H1 (cell line): ENCODE measurements around the gene ARFGAP3. TPM values are rescaled to one million over a fixed set of nuclear protein-coding genes. Genes with fewer than 3 reads are reported as not detected.

Experiments used
- CTCF ChIA-PET: fragments of 300-600 bp; sonication (Branson Sonifier 250); formaldehyde crosslinking; loops from one replicate; lab custom pipeline; 2021; ENCODE audit not compliant: partially characterized antibody; lab: Charles Lee
- POLR2A ChIA-PET: fragments of 300-600 bp; sonication (Branson Sonifier 250); formaldehyde crosslinking; loops from one replicate; lab custom pipeline; 2021; ENCODE audit warnings: inconsistent platforms; ENCODE audit not compliant: partially characterized antibody; lab: Charles Lee
- DNase-seq, 2 experiments: peaks; one replicate each; pipeline versions ENCODE4 v3.0.0 to v3.0.0-alpha.2; 2010 to 2022; ENCODE audit warnings: low spot score in 2 of 2, low read depth in 1 of 2, mixed read lengths in 1 of 2
- FAIRE-seq: peaks from 2 replicates; lab custom pipeline; 2011; peaks lifted over from hg19 to GRCh38; lab: Jason Lieb, UNC
- H2AFZ ChIP-seq: 2 replicates; pipeline ENCODE4 v1.8.1; 2012; ENCODE audit warnings: low read length, inconsistent platforms
- H2AK5ac ChIP-seq: 2 replicates; pipeline ENCODE4 v1.6.1; 2013; ENCODE audit warnings: low read depth, low read length
- H2BK120ac ChIP-seq: replicated peaks from 2 replicates; pipeline ENCODE3; 2013; ENCODE audit warnings: low read depth, low read length, inconsistent platforms
- H2BK12ac ChIP-seq: 2 replicates; pipeline ENCODE4 v1.6.1; 2013; ENCODE audit warnings: low read depth, low read length
- H2BK15ac ChIP-seq: 2 replicates; pipeline ENCODE4 v1.6.1; 2013; ENCODE audit warnings: low read length
- H2BK20ac ChIP-seq: 2 replicates; pipeline ENCODE4 v1.6.1; 2013; ENCODE audit warnings: low read length
- H2BK5ac ChIP-seq: 2 replicates; pipeline ENCODE4 v1.6.1; 2013; ENCODE audit warnings: low read depth, low read length
- H3K14ac ChIP-seq: 2 replicates; pipeline ENCODE4 v1.6.1; 2013; ENCODE audit warnings: inconsistent platforms; ENCODE audit not compliant: insufficient read length
- H3K18ac ChIP-seq: 2 replicates; pipeline ENCODE4 v1.6.1; 2013; ENCODE audit warnings: low read length; ENCODE audit errors: extremely low read depth
- H3K23ac ChIP-seq: 2 replicates; pipeline ENCODE4 v1.6.1; 2013; ENCODE audit warnings: inconsistent platforms; ENCODE audit not compliant: insufficient read length
- H3K23me2 ChIP-seq: 2 replicates; pipeline ENCODE4 v1.6.1; 2013; ENCODE audit warnings: low read depth, low read length
- H3K27ac ChIP-seq: 2 replicates; pipeline ENCODE4 v1.6.1; 2011; ENCODE audit warnings: low read depth, low read length, inconsistent platforms
- H3K27me3 ChIP-seq, 4 experiments: replicated peaks in 1 of 4; 1 replicate in 1 of 4; 2 replicates in 3 of 4; pipeline versions ENCODE4 v1.6.1 to v1.8.1; 2011 to 2013; ENCODE audit warnings: low read length in 3 of 4, mild to moderate bottlenecking in 3 of 4, inconsistent platforms in 2 of 4, mixed read lengths in 2 of 4, moderate library complexity in 1 of 4; ENCODE audit not compliant: control insufficient read depth in 3 of 4, insufficient read depth in 3 of 4; ENCODE audit errors: extremely low read depth in 1 of 4
- H3K36me3 ChIP-seq, 4 experiments: 2 replicates each; pipeline versions ENCODE4 v1.6.1 to v1.8.1; 2011 to 2013; ENCODE audit warnings: mild to moderate bottlenecking in 4 of 4, low read length in 3 of 4, moderate library complexity in 2 of 4, control low read depth in 1 of 4, inconsistent platforms in 1 of 4; ENCODE audit not compliant: insufficient read depth in 4 of 4, control insufficient read depth in 2 of 4
- H3K4ac ChIP-seq: replicated peaks from 2 replicates; pipeline ENCODE3; 2013; ENCODE audit warnings: low read length, low read depth, mixed read lengths, inconsistent platforms; ENCODE audit not compliant: insufficient read length
- H3K4me1 ChIP-seq, 4 experiments: replicated peaks in 1 of 4; 1 replicate in 1 of 4; 2 replicates in 3 of 4; pipeline versions ENCODE4 v1.6.1 to v1.8.1; 2011 to 2013; ENCODE audit warnings: low read length in 3 of 4, inconsistent platforms in 2 of 4, mixed read lengths in 1 of 4; ENCODE audit not compliant: insufficient read depth in 4 of 4, control insufficient read depth in 3 of 4
- H3K4me2 ChIP-seq, 2 experiments: 2 replicates each; pipeline versions ENCODE4 v1.6.1 to v1.8.1; 2011 to 2013; ENCODE audit warnings: low read depth in 2 of 2, low read length in 2 of 2, control low read depth in 1 of 2, inconsistent platforms in 1 of 2, mild to moderate bottlenecking in 1 of 2; ENCODE audit not compliant: insufficient read depth in 1 of 2
- H3K4me3 ChIP-seq, 4 experiments: fragments of 200-600, 300-600 bp in 1 of 4; sonication (generic), shearing (Covaris generic), sonication (Bioruptor Twin) in 1 of 4; 2 replicates each; pipeline versions ENCODE4 v1.5.1 to v1.8.1; 2011 to 2016; ENCODE audit warnings: low read length in 4 of 4, low read depth in 3 of 4, control low read depth in 2 of 4, inconsistent platforms in 2 of 4, mild to moderate bottlenecking in 2 of 4, mixed read lengths in 1 of 4, moderate library complexity in 1 of 4; ENCODE audit not compliant: insufficient read depth in 2 of 4; ENCODE audit errors: extremely low read depth in 1 of 4
- H3K56ac ChIP-seq: replicated peaks from 2 replicates; pipeline ENCODE3; 2013; ENCODE audit warnings: low read depth, mild to moderate bottlenecking, mixed read lengths, low read length, inconsistent platforms; ENCODE audit not compliant: insufficient read length
- H3K79me1 ChIP-seq: 2 replicates; pipeline ENCODE4 v1.6.1; 2013; ENCODE audit warnings: low read depth, low read length, control low read depth
- H3K79me2 ChIP-seq, 2 experiments: 2 replicates each; pipeline versions ENCODE4 v1.6.1 to v1.8.1; 2012 to 2013; ENCODE audit warnings: low read length in 2 of 2, mild to moderate bottlenecking in 2 of 2, inconsistent platforms in 1 of 2; ENCODE audit not compliant: insufficient read depth in 2 of 2, control insufficient read depth in 1 of 2
- H3K9ac ChIP-seq, 4 experiments: replicated peaks in 1 of 4; 1 replicate in 1 of 4; 2 replicates in 3 of 4; pipeline versions ENCODE4 v1.6.1 to v1.8.1; 2011 to 2013; ENCODE audit warnings: low read depth in 3 of 4, low read length in 3 of 4, control low read depth in 2 of 4, mild to moderate bottlenecking in 2 of 4, moderate library complexity in 2 of 4, inconsistent platforms in 1 of 4; ENCODE audit errors: extremely low read depth in 1 of 4
- H3K9me3 ChIP-seq, 2 experiments: 2 replicates each; pipeline versions ENCODE4 v1.6.1 to v1.8.1; 2012 to 2013; ENCODE audit warnings: mild to moderate bottlenecking in 2 of 2, moderate library complexity in 2 of 2, control low read depth in 1 of 2, inconsistent platforms in 1 of 2, low read depth in 1 of 2, low read length in 1 of 2, mixed read lengths in 1 of 2; ENCODE audit not compliant: insufficient read depth in 2 of 2
- H4K20me1 ChIP-seq, 2 experiments: replicated peaks in 1 of 2; 2 replicates each; pipeline versions ENCODE3 to v1.8.1; 2011 to 2013; ENCODE audit warnings: inconsistent platforms in 2 of 2, low read length in 2 of 2, mild to moderate bottlenecking in 1 of 2; ENCODE audit not compliant: insufficient read depth in 2 of 2, control insufficient read depth in 1 of 2
- H4K5ac ChIP-seq: 2 replicates; pipeline ENCODE4 v1.6.1; 2013; ENCODE audit warnings: low read length, low read depth, mixed read lengths, inconsistent platforms; ENCODE audit not compliant: insufficient read length
- H4K8ac ChIP-seq: 2 replicates; pipeline ENCODE4 v1.8.0; 2013; ENCODE audit warnings: mild to moderate bottlenecking, moderate library complexity, low read length, inconsistent platforms; ENCODE audit not compliant: insufficient read depth; ENCODE audit errors: extremely low read depth
- H4K91ac ChIP-seq: replicated peaks from 2 replicates; pipeline ENCODE3; 2013; ENCODE audit warnings: low read length, mixed read lengths, inconsistent platforms; ENCODE audit not compliant: insufficient read length
- CHD2 ChIP-seq: IDR thresholded peaks from 2 replicates; pipeline ENCODE4 v1.6.1; 2012; ENCODE audit warnings: low read length, improper control_type of control experiment
- CTBP2 ChIP-seq: IDR thresholded peaks from 2 replicates; pipeline ENCODE4 v1.7.0; 2011; ENCODE audit warnings: borderline replicate concordance, mild to moderate bottlenecking, moderate library complexity, mixed read lengths, low read length; ENCODE audit not compliant: insufficient read depth, insufficient read length
- EGR1 ChIP-seq: IDR thresholded peaks from 2 replicates; pipeline ENCODE4 v1.6.1; 2011; ENCODE audit warnings: low read depth, low read length, borderline replicate concordance
- GABPA ChIP-seq: IDR thresholded peaks from 2 replicates; pipeline ENCODE4 v1.6.1; 2011; ENCODE audit warnings: mild to moderate bottlenecking, low read length, moderate library complexity, borderline replicate concordance; ENCODE audit not compliant: insufficient read depth
- JUND ChIP-seq: IDR thresholded peaks from 2 replicates; pipeline ENCODE4 v1.6.1; 2011; ENCODE audit warnings: mild to moderate bottlenecking, improper control_type of control experiment, low read length
- PHF8 ChIP-seq: fragments of 200-600 bp; sonication (generic); conservative IDR thresholded peaks from 2 replicates; pipeline ENCODE4 v1.7.1; 2012; ENCODE audit warnings: low read depth, mild to moderate bottlenecking, inconsistent platforms, low read length, moderate library complexity
- SIN3A ChIP-seq, 2 experiments: IDR thresholded peaks in 1 of 2; conservative IDR thresholded peaks in 1 of 2; 2 replicates each; pipeline ENCODE4 v1.6.1; 2011 to 2012; ENCODE audit warnings: low read length in 2 of 2, improper control_type of control experiment in 1 of 2, low read depth in 1 of 2, mild to moderate bottlenecking in 1 of 2
- SIX5 ChIP-seq: IDR thresholded peaks from 2 replicates; pipeline ENCODE4 v1.6.1; 2011; ENCODE audit warnings: mild to moderate bottlenecking, low read depth, low read length
- TBP ChIP-seq: IDR thresholded peaks from 2 replicates; pipeline ENCODE4 v1.6.1; 2011; ENCODE audit warnings: low read depth, low read length, improper control_type of control experiment
- TEAD4 ChIP-seq: IDR thresholded peaks from 2 replicates; pipeline ENCODE4 v1.6.1; 2012; ENCODE audit warnings: low read depth, low read length, inconsistent platforms, mixed read lengths
- WGBS, 2 experiments: shearing (Covaris generic) in 1 of 2; methylation state at CpG; one replicate each; pipeline versions ENCODE4 v1.1.6 to v1.1.7; 2013 to 2015; ENCODE audit warnings: low lambda C conversion rate in 2 of 2, mixed read lengths in 2 of 2, inconsistent platforms in 1 of 2, low coverage in 1 of 2, missing lambda C conversion rate in 1 of 2; ENCODE audit not compliant: insufficient replicate concordance in 2 of 2, insufficient coverage in 1 of 2, insufficient read length in 1 of 2; ENCODE audit errors: extremely low coverage in 1 of 2, missing lambda C conversion rate in 1 of 2; 5-methylcytosine and 5-hydroxymethylcytosine counted together
- polyA plus RNA-seq, 7 experiments: library from polyadenylated mRNA; depleted of rRNA in 3 of 7; stranded (reverse) in 5 of 7; unstranded in 2 of 7; fragments of >200 nt in 5 of 7; fragments of 200-250 nt in 2 of 7; gene quantifications; 1 replicate in 5 of 7; 2 replicates in 1 of 7; 4 replicates in 1 of 7; pipeline versions ENCODE4 v1.2.1 to v1.2.3, GENCODE V29; 2011 to 2013; ENCODE audit warnings: missing spikeins in 2 of 7, mixed read lengths in 2 of 7
- total RNA-seq: library from RNA; stranded (reverse); fragmentation: NEBNext Ultra II Directional; extraction: Animal tissue kit (Norgen Biotek cat#: 25700); gene quantifications from 2 replicates; pipeline ENCODE4 v1.2.1, GENCODE V29; 2021

Gene ARFGAP3
- total and polyA plus RNA-seq, 2 of the 8 experiments (the other 6 are each of a cell fraction or from before 2014, with no cell fraction given), result 9.7 to 16.0 TPM

DNA sequence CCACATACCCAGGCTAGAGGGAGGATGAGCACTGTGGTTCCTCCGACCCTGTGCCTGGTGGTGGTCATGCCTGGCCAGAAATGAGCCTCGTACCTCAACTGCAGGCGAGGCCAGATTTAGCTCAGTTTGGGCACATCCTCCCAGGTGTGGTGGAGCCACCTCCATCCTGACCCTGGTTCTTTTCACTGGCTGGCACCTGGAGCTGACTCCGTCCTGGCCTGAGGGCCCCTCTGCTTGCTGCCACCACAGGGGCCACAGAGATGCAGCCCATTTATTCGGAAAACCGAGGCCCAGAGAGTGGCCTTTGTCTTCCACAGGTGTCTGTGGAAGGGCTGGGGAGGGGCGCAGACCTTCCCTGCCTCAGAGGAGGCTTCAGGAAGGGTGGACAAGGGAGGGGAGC is 9.0 kb upstream of the ARFGAP3 start:
- no peak overlapping the region for H3K23ac ChIP-seq
- 0 out of 2 replicates have a peak overlapping the region, but pooled peaks have one; percentile 9 for H2BK12ac ChIP-seq
- H3K79me1 ChIP-seq, result no peaks in the 10 kb centered on the region; the same call in 1 of the 2 replicates
- H2AFZ ChIP-seq, result no peak overlapping the region
- H3K4ac ChIP-seq, result no peak overlapping the region
- no peaks in the 10 kb centered on the region for H4K20me1 ChIP-seq
- no peak overlapping the region for H3K4me2 ChIP-seq
- CTCF ChIA-PET, result interaction anchor here (0.6 to 4.9 kb wide), 9 partner anchors 10 to 194 kb away, joined by 3 to 47 read pairs (median 8); no protein-coding TSS in a partner anchor
- no peak overlapping the region; a peak in 1 of 7 replicates for H3K9ac ChIP-seq
- DNase-seq, result no peak
- H4K8ac ChIP-seq, result no peak overlapping the region
- FAIRE-seq, result no peak
- no peak overlapping the region for H2BK120ac ChIP-seq
- H3K56ac ChIP-seq, result no peak overlapping the region
- H2BK15ac ChIP-seq, result no peak overlapping the region
- no peak overlapping the region for H2BK5ac ChIP-seq
- no peaks in the 10 kb centered on the region for H3K23me2 ChIP-seq
- no peak overlapping the region for H3K14ac ChIP-seq
- POLR2A ChIA-PET, result interaction anchor here (0.7 to 1.4 kb wide), 2 partner anchors 9 to 20 kb away, joined by 3 read pairs; no protein-coding TSS in a partner anchor
- no peaks in the 10 kb centered on the region for H3K27me3 ChIP-seq
- WGBS, 2 experiments, result 84% methylated on average over 7 of the region's 7 CpGs; no CpG with 5 or more reads in 1 of the 2 experiments
- H3K36me3 ChIP-seq, result peaks cover 0 to 4% (median 0%) of the 10 kb centered on the region in 4 experiments; a peak in 3 of 8 replicates
- H3K27ac ChIP-seq, result no peak overlapping the region
- TF ChIP-seq CHD2 (no peak), GABPA (no peak), TEAD4 (no peak), SIN3A (conservative IDR thresholded peaks at IDR 0.05 in 1 of 2, IDR thresholded peaks at IDR 0.05 in 1 of 2; ENCODE audit: low read depth in 1 of 2, low read length in 2 of 2) (no peak), SIX5 (no peak), TBP (no peak), EGR1 (no peak), JUND (no peak), PHF8 (no peak), CTBP2 (no peak)
- no peaks in the 10 kb centered on the region for H3K79me2 ChIP-seq
- no peak overlapping the region for H4K5ac ChIP-seq
- no peak overlapping the region for H4K91ac ChIP-seq
- no peaks in the 10 kb centered on the region for H3K9me3 ChIP-seq
- no peak overlapping the region for H3K4me3 ChIP-seq
- H2BK20ac ChIP-seq, result no peak overlapping the region
- H2AK5ac ChIP-seq, result no peak overlapping the region
- no peak overlapping the region for H3K18ac ChIP-seq
- H3K4me1 ChIP-seq, result no peaks in the 10 kb centered on the region
